ENCODE measurements around the gene DRC1. TPM values are rescaled to one million over a fixed set of nuclear protein-coding genes. Genes with fewer than 3 reads are reported as not detected.

Gene DRC1
- total and polyA plus RNA-seq, 2 of the 13 experiments (the other 11 are each of a cell fraction or from before 2014, with no cell fraction given), result 0.07 TPM; not detected in 1

DNA sequence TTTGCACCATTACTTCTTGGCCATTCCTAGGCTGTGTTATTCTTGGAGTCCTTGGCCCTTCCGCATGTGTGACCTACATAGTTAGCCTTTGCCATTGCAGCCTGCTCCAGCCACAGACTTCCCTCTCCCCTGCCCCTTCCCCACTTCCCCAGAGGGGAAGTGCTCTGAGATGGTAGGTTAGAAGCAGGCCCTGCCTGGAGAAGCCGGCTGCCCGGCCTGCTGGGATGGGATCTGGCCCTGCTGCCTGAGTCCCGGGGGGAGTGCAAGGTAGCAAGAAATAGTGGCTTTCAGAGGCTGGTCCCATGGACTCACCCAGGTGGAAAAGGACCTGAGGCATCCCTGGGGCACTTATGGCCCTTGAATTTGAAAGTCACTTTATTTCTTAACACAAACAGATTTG lies 104.6 kb downstream of the DRC1 start:
- no peak overlapping the region for H3K27ac ChIP-seq (ENCODE audit: extremely low read length, insufficient read depth, low read length)
- H4K20me1 ChIP-seq (ENCODE audit: insufficient read depth, low read length), result no peaks in the 10 kb centered on the region; the same call in 1 of the 2 replicates
- peaks cover 6 to 73% of the 10 kb centered on the region in 2 experiments for H3K27me3 ChIP-seq (ENCODE audit: control insufficient read depth in 1 of 2, insufficient read depth in 2 of 2, low read length in 2 of 2)
- no peak overlapping the region for H3K4me2 ChIP-seq (ENCODE audit: low read depth, low read length)
- no peaks in the 10 kb centered on the region for H3K36me3 ChIP-seq (replicated peaks in 1 of 2; ENCODE audit: control insufficient read depth in 1 of 2, insufficient read depth in 2 of 2, low read length in 2 of 2)
- DNase-seq (ENCODE audit: low spot score) (no peak), FAIRE-seq (no peak), ATAC-seq (no peak)
- BruUV-seq (replicated peaks), result no TSS peak
- ChIA-PET POLR2A (no interaction called here), CTCF (ENCODE audit: low intra/inter-chr PET ratio, low total read pairs) (no interaction called here)
- no peaks in the 10 kb centered on the region for H3K79me2 ChIP-seq (ENCODE audit: insufficient read depth, low read length)
- 45% methylated on average over 4 of the region's 4 CpGs for whole genome bisulfite sequencing (ENCODE audit: low lambda C conversion rate)
- peaks cover 10% of the 10 kb centered on the region for H3K4me1 ChIP-seq (ENCODE audit: insufficient read depth, low read length)
- no peak overlapping the region for H3K9ac ChIP-seq (ENCODE audit: insufficient read depth, low read depth, low read length)
- no peaks in the 10 kb centered on the region for H3K9me3 ChIP-seq (ENCODE audit: low read length)
- no peak for TF ChIP-seq ARID2 (CRISPR knock-in tag; IDR thresholded peaks at IDR 0.05; ENCODE audit: borderline replicate concordance)
- no peak for TF ChIP-seq ZFAT (CRISPR knock-in tag; conservative IDR thresholded peaks at IDR 0.05)
- no peak for TF ChIP-seq MYNN (CRISPR knock-in tag; IDR thresholded peaks at IDR 0.05; ENCODE audit: low read depth)
- TF ChIP-seq SYNCRIP (IDR thresholded peaks at IDR 0.05; ENCODE audit: insufficient read depth, low read depth, low read length), result no peak
- TF ChIP-seq NFATC3 (CRISPR knock-in tag; IDR thresholded peaks at IDR 0.05), result no peak
- no peak for TF ChIP-seq ZGPAT (CRISPR knock-in tag; IDR thresholded peaks at IDR 0.05)
- no peak overlapping the region for H2AFZ ChIP-seq (ENCODE audit: low read length)
- intact Hi-C loops (cut with micrococcal nuclease; ENCODE audit: unreplicated experiment), result no loop called here
- no peak overlapping the region for H3K4me3 ChIP-seq (replicated peaks in 1 of 3; ENCODE audit: insufficient read depth in 1 of 3, low read depth in 2 of 3, low read length in 3 of 3)
- in situ Hi-C loops (cut with HindIII; ENCODE audit: extremely low pct_ligation_motif_present, low pct_unique_long_range_greater_than_20kb), result no loop called here

Other genes starting within 250 kb of the DRC1 start
- 0.31 and 0.38 TPM in 2 replicates for gene GAREM2, start 228.8 kb upstream of the DRC1 start, total RNA-seq (2016; rRNA removed; fragmentation: Illumina TruSeq; extraction: Trizol)
- gene GAREM2, start 228.8 kb upstream of the DRC1 start, polyA plus RNA-seq (2011; rRNA removed), result 0.29 and 0.37 TPM in 2 replicates
- gene HADHA, start 157.3 kb upstream of the DRC1 start, total RNA-seq (2016; rRNA removed; fragmentation: Illumina TruSeq; extraction: Trizol), result 270 and 385 TPM in 2 replicates
- gene HADHA, start 157.3 kb upstream of the DRC1 start, polyA plus RNA-seq (2011; rRNA removed), result 101 and 102 TPM in 2 replicates
- 238 and 304 TPM in 2 replicates for gene HADHB, start 157.0 kb upstream of the DRC1 start, total RNA-seq (2016; rRNA removed; fragmentation: Illumina TruSeq; extraction: Trizol)
- gene HADHB, start 157.0 kb upstream of the DRC1 start, polyA plus RNA-seq (2011; rRNA removed), result 97.1 and 112 TPM in 2 replicates
- gene SELENOI, start 55.8 kb upstream of the DRC1 start, total RNA-seq (2016; rRNA removed; fragmentation: Illumina TruSeq; extraction: Trizol), result 60.3 and 66.0 TPM in 2 replicates
- gene SELENOI, start 55.8 kb upstream of the DRC1 start, polyA plus RNA-seq (2011; rRNA removed), result 26.2 and 27.7 TPM in 2 replicates
- 0.14 and 0.40 TPM in 2 replicates for gene ADGRF3, start 55.1 kb upstream of the DRC1 start, total RNA-seq (2016; rRNA removed; fragmentation: Illumina TruSeq; extraction: Trizol)
- gene ADGRF3, start 55.1 kb upstream of the DRC1 start, polyA plus RNA-seq (2011; rRNA removed), result 1.5 TPM in 2 replicates
- 0.04 TPM in 1 of 2 replicates, not detected in the other for gene OTOF, start 76.2 kb downstream of the DRC1 start, total RNA-seq (2016; rRNA removed; fragmentation: Illumina TruSeq; extraction: Trizol)
- not detected in 2 replicates for gene OTOF, start 76.2 kb downstream of the DRC1 start, polyA plus RNA-seq (2011; rRNA removed)
- not detected in 2 replicates for gene CIB4, start 239.4 kb downstream of the DRC1 start, total RNA-seq (2016; rRNA removed; fragmentation: Illumina TruSeq; extraction: Trizol)
- gene CIB4, start 239.4 kb downstream of the DRC1 start, polyA plus RNA-seq (2011; rRNA removed), result not detected in 2 replicates